Activated CD4-positive, alpha-beta T cell treated with anti-CD3 and anti-CD28 coated beads, Interleukin-2, amount 10 ng/mL, durations not matched to agents 24 days and 14 days (primary cell): ENCODE data around the gene LSM11. TPM values are rescaled to one million over a fixed set of nuclear protein-coding genes. Genes with fewer than 3 reads are reported as not detected.
A peak's percentile ranks its signal among the peaks of the same experiment; 100 is the strongest.

Experiments
- DNase-seq: peaks from one replicate; pipeline ENCODE4 v3.0.0; 2022
- H3K27ac Mint-ChIP-seq: one replicate; pipeline ENCODE4 v1.8.0; 2022; ENCODE audit warnings: mild to moderate bottlenecking, mixed read lengths
- H3K27me3 Mint-ChIP-seq: one replicate; pipeline ENCODE4 v1.8.0; 2022; ENCODE audit warnings: mixed read lengths
- H3K36me3 Mint-ChIP-seq: one replicate; pipeline ENCODE4 v1.8.0; 2022; ENCODE audit warnings: low read depth, mild to moderate bottlenecking, mixed read lengths
- H3K4me1 Mint-ChIP-seq: one replicate; pipeline ENCODE4 v1.8.0; 2021; ENCODE audit warnings: mixed read lengths
- H3K4me3 Mint-ChIP-seq: one replicate; pipeline ENCODE4 v1.8.0; 2022; ENCODE audit warnings: mild to moderate bottlenecking, moderate library complexity, mixed read lengths
- H3K9me3 Mint-ChIP-seq: one replicate; pipeline ENCODE4 v1.8.0; 2021; ENCODE audit warnings: mixed read lengths
- intact Hi-C: fragments of 100-400 bp; cut with micrococcal nuclease; formaldehyde crosslinking; loops from one replicate; pipeline ENCODE4 v1.15.1; 2023
- total RNA-seq: library from RNA; stranded (reverse); gene quantifications from 2 replicates; pipeline ENCODE4 v1.2.3, GENCODE V29; 2022

LSM11 gene
- total RNA-seq, 1 donor from 2014 or later: 9.2 TPM

GRCh38 chr5:157766902-157767301 lies 23.4 kb downstream of the LSM11 start:
- Mint-ChIP-seq H3K27ac (no peak overlapping the region), H3K4me3 (no peak overlapping the region), H3K9me3 (no peaks in the 10 kb centered on the region), H3K27me3 (peaks cover 5% of the 10 kb centered on the region), H3K4me1 (no peaks in the 10 kb centered on the region), H3K36me3 (no peaks in the 10 kb centered on the region)
- DNase-seq: no peak
- intact Hi-C loops: no loop called here

GRCh38 chr5:157767689-157768088 lies 24.2 kb downstream of the LSM11 start:
- Mint-ChIP-seq H3K27me3 (peaks cover 7% of the 10 kb centered on the region), H3K9me3 (no peaks in the 10 kb centered on the region), H3K27ac (no peak overlapping the region), H3K36me3 (no peaks in the 10 kb centered on the region), H3K4me3 (no peak overlapping the region), H3K4me1 (no peaks in the 10 kb centered on the region)
- no peak for DNase-seq
- intact Hi-C loops: no loop called here

- Mint-ChIP-seq H3K27me3 (peaks cover 9% of the 10 kb centered on the region), H3K4me3 (no peak overlapping the region), H3K27ac (no peak overlapping the region), H3K9me3 (no peaks in the 10 kb centered on the region), H3K36me3 (no peaks in the 10 kb centered on the region), H3K4me1 (no peaks in the 10 kb centered on the region)
- DNase-seq: no peak
- intact Hi-C loops: no loop called here
Measured at GRCh38 chr5:157770665-157771064, 27.2 kb downstream of the LSM11 start.

- Mint-ChIP-seq H3K4me1 (no peaks in the 10 kb centered on the region), H3K27me3 (peaks cover 7% of the 10 kb centered on the region), H3K9me3 (no peaks in the 10 kb centered on the region), H3K36me3 (no peaks in the 10 kb centered on the region), H3K27ac (no peak overlapping the region), H3K4me3 (no peak overlapping the region)
- no peak for DNase-seq
- intact Hi-C loops: no loop called here
Measured at GRCh38 chr5:157772127-157772526, 28.6 kb downstream of the LSM11 start.

DNA sequence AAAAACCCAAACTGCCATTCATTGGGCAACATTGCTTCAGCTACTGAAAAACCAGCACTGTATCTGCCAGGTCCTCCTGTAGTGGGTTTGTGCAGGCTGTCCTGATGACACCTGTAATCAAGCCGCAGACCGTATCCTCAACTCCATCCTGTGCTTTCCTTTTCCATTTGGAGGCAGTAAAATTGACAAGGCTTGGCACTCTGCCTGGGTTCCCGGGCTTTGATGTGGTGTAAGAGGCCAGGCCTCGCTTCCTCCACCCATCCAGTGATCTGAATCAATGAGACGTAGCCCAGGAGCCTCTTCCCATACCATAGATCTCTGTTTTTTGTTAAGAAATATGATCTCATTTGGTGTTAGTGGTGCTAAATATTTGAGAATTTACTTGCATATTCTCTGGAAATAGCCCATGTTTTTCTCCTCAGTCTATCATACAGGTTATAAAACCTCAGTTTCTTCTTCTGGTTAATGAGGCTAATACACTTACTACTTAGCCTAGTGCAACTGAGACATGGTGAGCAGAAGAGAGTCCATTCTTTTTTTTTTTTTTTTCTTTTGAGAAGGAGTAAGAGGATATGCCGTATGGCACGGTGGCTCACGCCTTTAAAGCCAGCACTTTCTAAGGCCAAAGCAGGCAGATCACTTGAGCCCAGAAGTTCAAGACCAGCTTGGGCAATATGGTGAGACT lies 34.8 kb downstream of the LSM11 start:
- intact Hi-C loops: no loop called here
- Mint-ChIP-seq H3K4me1 (no peaks in the 10 kb centered on the region), H3K4me3 (no peak overlapping the region), H3K9me3 (no peaks in the 10 kb centered on the region), H3K27ac (no peak overlapping the region), H3K27me3 (peaks cover 6% of the 10 kb centered on the region), H3K36me3 (no peaks in the 10 kb centered on the region)
- no peak for DNase-seq

- H3K27me3 Mint-ChIP-seq: peaks cover 3% of the 10 kb centered on the region
- no peak overlapping the region for H3K4me3 Mint-ChIP-seq
- H3K4me1 Mint-ChIP-seq: no peaks in the 10 kb centered on the region
- no peaks in the 10 kb centered on the region for H3K36me3 Mint-ChIP-seq
- no peaks in the 10 kb centered on the region for H3K9me3 Mint-ChIP-seq
- intact Hi-C loops: no loop called here
- H3K27ac Mint-ChIP-seq: no peak overlapping the region
- DNase-seq: no peak
Measured at GRCh38 chr5:157779221-157779620, 35.7 kb downstream of the LSM11 start.

- intact Hi-C loops: no loop called here
- no peak overlapping the region for H3K27ac Mint-ChIP-seq
Measured at GRCh38 chr5:157785801-157786200, 42.3 kb downstream of the LSM11 start.

GRCh38 chr5:157793301-157793700 lies 49.8 kb downstream of the LSM11 start:
- no peaks in the 10 kb centered on the region for H3K9me3 Mint-ChIP-seq
- H3K27ac Mint-ChIP-seq: no peak overlapping the region
- peaks cover 7% of the 10 kb centered on the region for H3K4me1 Mint-ChIP-seq
- intact Hi-C loops: no loop called here
- no peaks in the 10 kb centered on the region for H3K27me3 Mint-ChIP-seq
- H3K4me3 Mint-ChIP-seq: no peak overlapping the region
- DNase-seq: peak; percentile 7
- H3K36me3 Mint-ChIP-seq: peaks cover 47% of the 10 kb centered on the region

More at GRCh38 chr5:157785801-157786200, 42.3 kb downstream of the LSM11 start:
- H3K4me1 Mint-ChIP-seq: no peaks in the 10 kb centered on the region
- H3K27me3 Mint-ChIP-seq: no peaks in the 10 kb centered on the region
- peak; percentile 26 for DNase-seq
- H3K9me3 Mint-ChIP-seq: no peaks in the 10 kb centered on the region
- H3K36me3 Mint-ChIP-seq: peaks cover 26% of the 10 kb centered on the region
- no peak overlapping the region for H3K4me3 Mint-ChIP-seq

DNA sequence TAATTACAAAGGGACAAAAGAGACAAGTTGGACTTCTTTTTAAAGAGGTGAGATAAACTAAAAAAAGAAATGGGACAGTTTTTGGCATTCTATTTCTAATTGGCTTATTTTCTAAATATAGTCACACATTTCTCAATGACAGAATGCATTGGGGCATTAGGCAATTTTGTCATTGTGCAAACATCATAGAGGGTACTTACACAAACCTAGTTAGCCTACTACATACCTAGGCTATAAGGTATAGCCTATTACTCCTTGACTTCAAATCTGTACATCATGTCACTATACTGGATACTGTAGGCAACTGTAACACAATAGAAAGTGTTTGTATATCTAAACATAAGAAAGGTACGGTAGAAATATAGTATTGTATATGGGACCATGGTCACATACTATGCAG lies 56.1 kb downstream of the LSM11 start:
- no peak for DNase-seq
- intact Hi-C loops: no loop called here
- H3K4me3 Mint-ChIP-seq: no peak overlapping the region

DNA sequence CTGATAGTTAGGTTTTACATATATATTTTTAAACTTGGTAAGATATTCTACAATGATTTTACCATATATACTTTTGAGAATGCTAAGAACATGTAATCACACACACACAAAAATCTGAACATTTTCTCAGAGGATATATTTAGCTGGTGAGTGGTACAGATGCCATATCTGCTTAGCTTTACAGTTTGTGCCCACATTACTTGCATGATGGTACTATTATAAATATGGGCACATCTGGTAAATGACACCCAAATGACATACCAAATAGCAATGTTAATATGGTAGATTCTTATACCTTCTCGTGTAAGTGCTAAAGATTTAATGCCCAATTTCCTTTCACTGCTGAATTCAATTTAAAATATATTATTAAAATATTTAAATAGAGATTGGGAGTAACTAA lies 56.6 kb downstream of the LSM11 start:
- intact Hi-C loops: no loop called here
- H3K27ac Mint-ChIP-seq: no peak overlapping the region
- DNase-seq: no peak
- no peak overlapping the region for H3K4me3 Mint-ChIP-seq
- no peaks in the 10 kb centered on the region for H3K27me3 Mint-ChIP-seq
- H3K9me3 Mint-ChIP-seq: no peaks in the 10 kb centered on the region
- H3K36me3 Mint-ChIP-seq: peaks cover 29% of the 10 kb centered on the region
- no peaks in the 10 kb centered on the region for H3K4me1 Mint-ChIP-seq

More for the DNA sequence above, 56.1 kb downstream of the LSM11 start:
- Mint-ChIP-seq H3K4me1 (no peaks in the 10 kb centered on the region), H3K27me3 (no peaks in the 10 kb centered on the region), H3K27ac (no peak overlapping the region), H3K36me3 (peaks cover 29% of the 10 kb centered on the region), H3K9me3 (no peaks in the 10 kb centered on the region)

DNA sequence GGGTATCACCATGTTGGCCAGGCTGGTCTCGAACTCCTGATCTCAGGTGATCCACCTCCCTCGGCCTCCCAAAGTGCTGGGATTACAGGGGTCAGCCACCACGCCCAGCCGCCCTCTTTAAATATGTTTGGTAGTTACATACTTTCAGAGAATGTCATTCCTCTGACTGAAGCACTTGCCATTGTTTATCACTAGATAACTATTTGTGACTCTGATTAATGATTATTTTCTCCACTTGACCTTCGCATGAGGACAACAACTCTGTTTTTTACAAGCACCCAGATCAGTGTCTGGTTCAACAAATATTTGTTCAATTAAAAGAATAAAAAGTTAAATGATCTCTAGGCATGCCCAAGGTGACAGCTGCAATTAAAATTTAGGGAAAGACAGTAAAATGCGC lies 59.2 kb downstream of the LSM11 start:
- Mint-ChIP-seq H3K27me3 (no peaks in the 10 kb centered on the region), H3K4me3 (no peak overlapping the region), H3K27ac (no peak overlapping the region), H3K36me3 (peaks cover 26% of the 10 kb centered on the region), H3K9me3 (no peaks in the 10 kb centered on the region), H3K4me1 (no peaks in the 10 kb centered on the region)
- no peak for DNase-seq
- intact Hi-C loops: no loop called here

DNA sequence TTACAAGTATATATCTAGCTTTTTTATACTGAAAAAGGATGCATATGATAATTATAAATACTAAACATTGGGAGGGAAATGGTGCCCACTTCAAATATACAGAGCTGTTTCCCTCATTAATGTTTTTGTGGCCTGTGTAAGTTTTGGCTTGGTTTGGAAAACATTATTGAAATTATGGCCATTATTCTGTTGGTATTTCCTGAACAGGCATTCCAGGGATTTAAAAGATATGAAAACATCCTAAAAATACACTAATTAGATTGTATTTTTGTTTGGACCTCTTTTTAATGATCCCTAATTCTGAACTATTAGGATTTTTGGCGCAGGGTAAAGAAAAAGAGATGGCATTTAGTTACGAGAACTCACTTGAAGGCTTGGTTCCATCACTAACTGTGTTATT lies 64.5 kb downstream of the LSM11 start:
- Mint-ChIP-seq H3K36me3 (peaks cover 47% of the 10 kb centered on the region), H3K27me3 (no peaks in the 10 kb centered on the region), H3K27ac (no peak overlapping the region), H3K4me1 (peaks cover 1% of the 10 kb centered on the region), H3K9me3 (no peaks in the 10 kb centered on the region), H3K4me3 (no peak overlapping the region)
- intact Hi-C loops: no loop called here
- no peak for DNase-seq
